WI38 (cell line): ENCODE measurements around the gene ZNF609.

Experiments
- H3K4me3 ChIP-seq: 2 replicates; pipeline ENCODE4 v1.5.1; 2011; ENCODE audit warnings: low read depth, mild to moderate bottlenecking, control low read depth, low read length
- TF ChIP-seq, protein P1 (sequence below): IDR thresholded peaks from 2 replicates; pipeline ENCODE4 v1.5.1; 2012; ENCODE audit warnings: low read depth, mild to moderate bottlenecking, control low read depth, low read length

The ZNF609 gene

DNA sequence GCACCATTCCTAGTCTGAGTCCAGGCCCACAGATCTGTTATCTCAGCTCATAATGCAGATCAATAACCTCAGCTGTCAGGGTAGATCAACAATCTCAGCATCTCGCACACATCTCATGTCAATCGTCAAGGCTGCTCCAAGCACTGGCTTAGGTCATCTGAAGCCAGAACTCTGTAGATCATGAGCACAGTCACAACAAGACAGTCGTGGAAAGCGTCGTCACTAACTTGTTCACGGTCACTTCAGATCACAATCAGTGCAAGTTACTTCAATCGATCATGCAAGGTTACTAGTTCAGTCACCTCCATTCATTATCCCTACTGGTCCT lies 243.2 kb downstream of the ZNF609 start:
- TF ChIP-seq, protein P1, sequence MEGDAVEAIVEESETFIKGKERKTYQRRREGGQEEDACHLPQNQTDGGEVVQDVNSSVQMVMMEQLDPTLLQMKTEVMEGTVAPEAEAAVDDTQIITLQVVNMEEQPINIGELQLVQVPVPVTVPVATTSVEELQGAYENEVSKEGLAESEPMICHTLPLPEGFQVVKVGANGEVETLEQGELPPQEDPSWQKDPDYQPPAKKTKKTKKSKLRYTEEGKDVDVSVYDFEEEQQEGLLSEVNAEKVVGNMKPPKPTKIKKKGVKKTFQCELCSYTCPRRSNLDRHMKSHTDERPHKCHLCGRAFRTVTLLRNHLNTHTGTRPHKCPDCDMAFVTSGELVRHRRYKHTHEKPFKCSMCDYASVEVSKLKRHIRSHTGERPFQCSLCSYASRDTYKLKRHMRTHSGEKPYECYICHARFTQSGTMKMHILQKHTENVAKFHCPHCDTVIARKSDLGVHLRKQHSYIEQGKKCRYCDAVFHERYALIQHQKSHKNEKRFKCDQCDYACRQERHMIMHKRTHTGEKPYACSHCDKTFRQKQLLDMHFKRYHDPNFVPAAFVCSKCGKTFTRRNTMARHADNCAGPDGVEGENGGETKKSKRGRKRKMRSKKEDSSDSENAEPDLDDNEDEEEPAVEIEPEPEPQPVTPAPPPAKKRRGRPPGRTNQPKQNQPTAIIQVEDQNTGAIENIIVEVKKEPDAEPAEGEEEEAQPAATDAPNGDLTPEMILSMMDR, result no peak
- H3K4me3 ChIP-seq, result peak overlapping the region; percentile 57

DNA sequence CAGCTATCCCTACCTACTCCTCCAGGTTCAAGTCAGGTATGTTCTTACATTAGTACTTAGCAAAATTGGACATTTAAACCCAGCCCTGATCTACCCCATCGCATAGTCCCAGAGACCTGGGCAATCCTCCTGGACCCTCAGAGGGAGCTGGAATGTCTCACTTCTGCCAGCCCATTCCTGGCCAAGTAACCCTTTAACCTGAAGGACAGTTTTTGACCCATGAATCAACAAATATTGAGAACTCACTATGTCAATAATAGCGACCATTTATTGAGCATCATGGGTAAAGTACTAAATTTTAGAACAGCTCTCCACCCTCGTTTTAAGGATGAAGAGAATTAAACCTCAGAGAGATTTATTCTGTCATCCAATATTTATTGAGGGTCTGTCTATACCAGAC lies 244.6 kb downstream of the ZNF609 start:
- no peak overlapping the region for H3K4me3 ChIP-seq
- TF ChIP-seq, protein P1, result no peak

DNA sequence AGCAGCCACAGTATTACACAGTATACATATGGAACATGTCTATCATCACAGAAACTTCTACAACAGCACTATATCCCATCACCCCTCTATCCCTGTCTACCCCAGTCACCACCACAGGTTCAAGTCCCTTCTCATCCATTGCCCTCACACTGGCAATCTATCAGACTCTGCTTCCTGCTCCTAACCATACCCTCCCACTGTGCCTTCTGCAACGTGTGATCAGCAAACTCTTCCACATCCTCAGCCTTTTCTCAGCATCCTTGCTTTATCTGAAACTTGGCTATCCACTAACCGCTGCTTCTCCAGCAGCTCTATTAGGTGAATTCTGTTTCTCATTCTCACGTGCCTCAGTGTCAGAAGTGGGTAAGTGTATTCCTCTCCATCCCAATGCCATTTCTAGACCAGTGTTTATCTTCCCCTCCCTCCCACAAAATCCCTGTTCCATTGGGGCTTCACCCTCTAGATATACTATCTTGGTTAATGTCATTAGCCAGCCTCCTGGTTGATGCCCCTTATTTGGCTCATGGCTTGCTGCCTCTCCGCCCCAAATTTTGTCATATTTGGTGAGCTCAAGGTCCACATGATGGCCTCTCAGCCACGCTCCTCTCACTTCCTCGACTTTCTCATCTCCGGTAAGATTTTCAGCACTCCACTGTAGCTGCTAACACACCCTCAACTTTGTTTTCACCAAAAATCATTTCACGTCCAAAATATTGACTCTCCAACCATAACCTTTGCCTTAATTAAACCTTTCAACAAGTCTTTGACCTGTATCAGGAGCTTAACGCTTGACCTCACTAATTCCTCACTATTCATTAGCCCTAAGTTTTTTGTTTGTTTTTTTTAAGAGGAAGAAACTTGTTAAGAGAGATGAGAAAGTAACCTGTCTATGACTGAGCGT lies 245.9 kb downstream of the ZNF609 start:
- no peak overlapping the region for H3K4me3 ChIP-seq

DNA sequence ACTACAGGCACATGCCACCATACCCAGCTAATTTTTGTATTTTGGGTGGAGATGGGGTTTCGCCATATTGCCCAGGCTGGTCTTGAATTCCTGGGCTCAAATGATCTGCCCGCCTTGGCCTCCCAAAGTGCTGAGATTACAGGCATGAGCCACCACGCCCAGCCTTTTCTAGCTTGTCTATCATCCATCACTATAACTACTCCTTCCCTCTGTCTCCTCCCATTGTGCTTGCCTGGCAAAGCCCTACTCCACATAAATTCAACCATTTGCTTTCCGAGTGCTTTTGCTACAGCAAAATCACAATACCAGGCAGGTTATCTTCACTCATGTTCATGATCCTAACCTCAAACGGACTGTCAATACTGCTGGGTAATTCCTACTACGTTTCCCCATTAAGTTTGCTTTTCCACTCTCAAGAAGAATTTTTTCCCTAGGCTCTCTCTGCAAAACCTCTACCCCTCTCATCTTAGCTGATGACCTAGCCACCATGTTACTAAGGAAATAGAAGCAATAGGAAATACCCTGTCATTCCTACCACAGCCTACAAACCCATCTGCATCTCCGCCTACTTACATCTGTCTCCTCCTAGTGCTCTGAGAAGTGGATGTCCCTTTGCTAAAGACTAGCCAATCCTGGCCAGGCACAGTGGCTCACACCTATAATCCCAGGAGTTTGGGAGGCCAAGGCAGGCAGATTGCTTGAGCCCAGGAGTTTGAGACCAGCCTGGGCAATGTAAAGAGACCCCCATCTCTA lies 250.5 kb downstream of the ZNF609 start:
- H3K4me3 ChIP-seq, result no peak overlapping the region
- TF ChIP-seq, protein P1, result no peak

More for the DNA sequence above, 245.9 kb downstream of the ZNF609 start:
- TF ChIP-seq, protein P1, result no peak

DNA sequence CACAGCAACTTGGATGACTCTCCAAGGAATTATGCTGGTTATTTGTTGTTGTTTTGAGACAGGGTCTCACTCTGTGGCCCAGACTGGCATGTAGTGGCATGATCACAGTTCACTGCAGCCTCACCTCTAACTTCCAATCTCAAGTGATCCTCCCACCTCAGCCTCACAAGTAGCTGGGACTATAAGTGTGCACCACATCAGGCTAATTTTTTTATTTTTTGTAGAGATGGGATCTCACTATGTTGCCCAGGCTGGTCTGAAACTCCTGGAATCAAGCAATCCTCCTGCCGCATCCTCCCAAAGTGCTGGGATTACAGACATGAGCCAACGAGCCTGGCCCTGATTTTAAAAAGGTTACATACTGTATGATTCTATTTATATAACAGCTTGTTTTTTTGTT lies 252.0 kb downstream of the ZNF609 start:
- TF ChIP-seq, protein P1, result no peak
- no peak overlapping the region for H3K4me3 ChIP-seq

DNA sequence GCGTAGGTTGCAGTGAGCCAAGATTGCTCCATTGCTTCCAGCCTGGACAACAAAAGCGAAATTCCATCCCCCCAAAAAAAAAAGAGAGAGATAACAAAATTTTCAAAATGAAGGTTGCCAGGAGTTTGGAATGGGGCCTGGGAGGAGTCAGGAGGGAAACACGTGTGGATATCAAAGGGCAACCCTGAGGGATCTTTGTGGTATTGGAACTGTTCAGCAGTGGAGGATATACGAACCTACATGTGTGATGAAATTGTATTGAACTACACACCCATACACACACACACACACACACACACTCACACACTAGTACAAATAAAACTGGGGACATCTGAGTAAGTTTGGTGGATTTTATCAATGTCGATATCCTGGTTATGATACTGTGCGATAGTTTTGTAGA lies 253.2 kb downstream of the ZNF609 start:
- no peak overlapping the region for H3K4me3 ChIP-seq
- TF ChIP-seq, protein P1, result no peak

DNA sequence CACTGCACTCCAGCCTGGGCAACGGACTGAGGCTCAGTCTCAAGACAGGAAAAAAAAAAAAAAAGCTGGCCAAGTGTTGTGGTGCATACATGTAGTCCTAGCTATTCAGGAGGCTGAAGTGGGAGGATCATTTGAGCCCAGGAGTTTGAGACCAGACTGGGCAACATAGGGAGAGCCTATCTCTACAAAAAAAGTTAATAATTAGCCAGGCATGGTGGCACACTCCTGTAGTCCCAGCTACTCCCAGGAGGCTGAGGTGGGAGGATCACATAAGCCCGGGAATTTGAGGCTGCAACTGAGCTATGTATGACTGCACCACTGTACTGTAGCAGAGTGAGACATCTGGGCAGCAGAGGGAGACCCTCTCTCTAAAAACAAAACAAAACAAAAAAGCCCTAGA lies 256.1 kb downstream of the ZNF609 start:
- no peak overlapping the region for H3K4me3 ChIP-seq
- TF ChIP-seq, protein P1, result no peak
